ENCODE data around the gene LNX1. TPM values are rescaled to one million over a fixed set of nuclear protein-coding genes. Genes with fewer than 3 reads are reported as not detected.

The LNX1 gene
- total and polyA plus RNA-seq, 2 donors (not counting 3 experiments of a cell fraction or from before 2014, with no cell fraction given), result 0.72 to 1.3 TPM

DNA sequence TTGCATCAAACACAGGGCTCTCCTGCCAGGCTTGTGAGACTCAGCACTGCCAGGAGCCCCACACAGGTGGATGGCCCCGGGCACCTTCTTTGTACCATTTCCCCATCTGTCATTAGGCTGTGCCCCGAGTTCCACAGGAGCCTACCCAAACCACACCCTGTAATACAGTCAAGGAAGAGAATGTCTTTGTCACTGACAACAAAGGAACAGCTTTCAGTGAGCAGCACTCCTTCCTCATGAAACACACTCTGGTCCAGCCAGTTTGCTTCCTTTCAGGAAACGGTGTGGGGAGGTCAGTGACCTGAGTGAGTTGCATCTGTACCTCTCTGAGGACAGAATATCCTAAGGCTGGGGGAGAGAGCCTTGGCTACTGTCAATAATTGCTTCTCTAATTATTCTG is 53.7 kb downstream of the LNX1 start:
- dilution Hi-C loops (cut with MboI; ENCODE audit: extremely low pct_ligation_motif_present, low sequenced_read_pairs) (no loop called here), intact Hi-C loops (cut with micrococcal nuclease) (no loop called here)
- H3K4me1 ChIP-seq (ENCODE audit: control insufficient read depth, extremely low read depth, insufficient read depth, low read length), result peaks cover 34% of the 10 kb centered on the region
- CTCF ChIA-PET, result interaction anchor here (1.0 kb wide), 1 partner anchor 14 kb away, joined by 3 read pairs; no protein-coding TSS in a partner anchor
- H3K36me3 ChIP-seq (ENCODE audit: control insufficient read depth in 2 of 2, extremely low read depth in 1 of 2, insufficient read depth in 2 of 2, low read length in 2 of 2), result no peaks in the 10 kb centered on the region
- H3K9me3 ChIP-seq (replicated peaks; ENCODE audit: control insufficient read depth, insufficient read depth, low read length), result no peaks in the 10 kb centered on the region
- peak; percentile 56 for DNase-seq (ENCODE audit: low read depth, low spot score)
- no peak for TF ChIP-seq MYC (IDR thresholded peaks at IDR 0.05; ENCODE audit: low read depth, low read length)
- TF ChIP-seq EZH2 (IDR thresholded peaks at IDR 0.05; ENCODE audit: borderline replicate concordance, low read depth, low read length, severe bottlenecking), result no peak
- TF ChIP-seq POLR2AphosphoS5 (IDR thresholded peaks at IDR 0.05; ENCODE audit: insufficient read depth, low read depth, low read length), result no peak
- TF ChIP-seq, protein P1, sequence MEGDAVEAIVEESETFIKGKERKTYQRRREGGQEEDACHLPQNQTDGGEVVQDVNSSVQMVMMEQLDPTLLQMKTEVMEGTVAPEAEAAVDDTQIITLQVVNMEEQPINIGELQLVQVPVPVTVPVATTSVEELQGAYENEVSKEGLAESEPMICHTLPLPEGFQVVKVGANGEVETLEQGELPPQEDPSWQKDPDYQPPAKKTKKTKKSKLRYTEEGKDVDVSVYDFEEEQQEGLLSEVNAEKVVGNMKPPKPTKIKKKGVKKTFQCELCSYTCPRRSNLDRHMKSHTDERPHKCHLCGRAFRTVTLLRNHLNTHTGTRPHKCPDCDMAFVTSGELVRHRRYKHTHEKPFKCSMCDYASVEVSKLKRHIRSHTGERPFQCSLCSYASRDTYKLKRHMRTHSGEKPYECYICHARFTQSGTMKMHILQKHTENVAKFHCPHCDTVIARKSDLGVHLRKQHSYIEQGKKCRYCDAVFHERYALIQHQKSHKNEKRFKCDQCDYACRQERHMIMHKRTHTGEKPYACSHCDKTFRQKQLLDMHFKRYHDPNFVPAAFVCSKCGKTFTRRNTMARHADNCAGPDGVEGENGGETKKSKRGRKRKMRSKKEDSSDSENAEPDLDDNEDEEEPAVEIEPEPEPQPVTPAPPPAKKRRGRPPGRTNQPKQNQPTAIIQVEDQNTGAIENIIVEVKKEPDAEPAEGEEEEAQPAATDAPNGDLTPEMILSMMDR (IDR thresholded peaks at IDR 0.05; ENCODE audit: extremely low read depth in 1 of 2, insufficient read depth in 1 of 2, low read depth in 1 of 2, low read length in 2 of 2), result no peak
- H3K79me2 ChIP-seq (ENCODE audit: control insufficient read depth, insufficient read depth, low read length), result no peaks in the 10 kb centered on the region
- H3K27me3 ChIP-seq (ENCODE audit: control insufficient read depth in 2 of 2, insufficient read depth in 2 of 2, low read length in 2 of 2), result no peaks in the 10 kb centered on the region
- peak overlapping the region; percentile 29 for H3K27ac ChIP-seq (ENCODE audit: insufficient read depth, low read depth, low read length)
- H2AFZ ChIP-seq (ENCODE audit: low read depth, low read length), result peak overlapping the region; percentile 45
- H3K4me2 ChIP-seq (ENCODE audit: insufficient read depth, low read length), result peak overlapping the region; percentile 56
- H3K9me1 ChIP-seq (replicated peaks; ENCODE audit: control insufficient read depth, extremely low read depth, insufficient read depth, low read length), result no peaks in the 10 kb centered on the region
- no peak overlapping the region for H3K9ac ChIP-seq (replicated peaks; ENCODE audit: extremely low read depth, insufficient read depth, low read length)
- no peak overlapping the region for H3K4me3 ChIP-seq (replicated peaks in 1 of 3; ENCODE audit: insufficient read depth in 1 of 3, low read depth in 1 of 3, low read length in 3 of 3)
- H4K20me1 ChIP-seq (replicated peaks; ENCODE audit: control insufficient read depth, extremely low read depth, insufficient read depth, low read length), result no peaks in the 10 kb centered on the region
- no TSS peak for BruUV-seq (replicated peaks)
- POLR2A ChIA-PET, result no interaction called here
- FAIRE-seq, result peak; percentile 56

DNA sequence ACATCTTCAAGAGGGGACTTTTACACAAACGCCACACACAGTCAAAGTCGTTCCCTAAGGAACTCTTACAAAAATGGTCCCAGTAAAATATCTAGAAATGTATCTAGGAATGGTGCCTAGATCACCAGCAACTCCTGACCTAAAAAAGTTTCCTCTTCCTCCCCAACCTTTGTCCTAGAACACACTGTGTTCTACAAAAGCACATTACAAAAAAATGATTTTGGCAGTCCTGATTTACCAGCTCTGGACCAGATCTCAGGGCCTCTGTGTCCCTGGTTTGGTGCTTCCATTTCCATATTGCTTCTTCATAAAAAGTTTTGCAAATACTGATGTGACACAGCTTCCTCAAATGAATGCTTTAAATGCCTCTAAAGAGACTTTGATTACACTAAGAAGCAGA is 55.0 kb downstream of the LNX1 start:
- Histone ChIP-seq H2AFZ (ENCODE audit: low read depth, low read length) (no peak overlapping the region), H3K4me3 (replicated peaks in 1 of 3; ENCODE audit: insufficient read depth in 1 of 3, low read depth in 1 of 3, low read length in 3 of 3) (no peak overlapping the region), H3K4me2 (ENCODE audit: insufficient read depth, low read length) (no peak overlapping the region), H3K9me1 (replicated peaks; ENCODE audit: control insufficient read depth, extremely low read depth, insufficient read depth, low read length) (no peaks in the 10 kb centered on the region), H3K79me2 (ENCODE audit: control insufficient read depth, insufficient read depth, low read length) (no peaks in the 10 kb centered on the region), H3K9me3 (replicated peaks; ENCODE audit: control insufficient read depth, insufficient read depth, low read length) (no peaks in the 10 kb centered on the region), H3K27me3 (ENCODE audit: control insufficient read depth in 2 of 2, insufficient read depth in 2 of 2, low read length in 2 of 2) (no peaks in the 10 kb centered on the region), H4K20me1 (replicated peaks; ENCODE audit: control insufficient read depth, extremely low read depth, insufficient read depth, low read length) (no peaks in the 10 kb centered on the region), H3K36me3 (ENCODE audit: control insufficient read depth in 2 of 2, extremely low read depth in 1 of 2, insufficient read depth in 2 of 2, low read length in 2 of 2) (no peaks in the 10 kb centered on the region), H3K27ac (ENCODE audit: insufficient read depth, low read depth, low read length) (no peak overlapping the region), H3K9ac (replicated peaks; ENCODE audit: extremely low read depth, insufficient read depth, low read length) (no peak overlapping the region), H3K4me1 (ENCODE audit: control insufficient read depth, extremely low read depth, insufficient read depth, low read length) (peaks cover 21% of the 10 kb centered on the region)
- TF ChIP-seq GATA2 (IDR thresholded peaks at IDR 0.05; ENCODE audit: insufficient read depth, insufficient read length, low read depth, low read length) (no peak), JUN (IDR thresholded peaks at IDR 0.05; ENCODE audit: borderline replicate concordance, insufficient read depth, insufficient read length, low read depth) (no peak), MYC (IDR thresholded peaks at IDR 0.05; ENCODE audit: low read depth, low read length) (no peak), EZH2 (IDR thresholded peaks at IDR 0.05; ENCODE audit: borderline replicate concordance, low read depth, low read length, severe bottlenecking) (no peak), POLR2A (IDR thresholded peaks at IDR 0.05; ENCODE audit: low read depth, low read length) (no peak)
- TF ChIP-seq, protein P1 (IDR thresholded peaks at IDR 0.05; ENCODE audit: extremely low read depth in 1 of 2, insufficient read depth in 1 of 2, low read depth in 1 of 2, low read length in 2 of 2), result no peak
- TF ChIP-seq, protein P2, sequence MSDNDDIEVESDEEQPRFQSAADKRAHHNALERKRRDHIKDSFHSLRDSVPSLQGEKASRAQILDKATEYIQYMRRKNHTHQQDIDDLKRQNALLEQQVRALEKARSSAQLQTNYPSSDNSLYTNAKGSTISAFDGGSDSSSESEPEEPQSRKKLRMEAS (IDR thresholded peaks at IDR 0.05; ENCODE audit: insufficient read depth, insufficient read length), result no peak
- no peak for FAIRE-seq
- POLR2A ChIA-PET, result no interaction called here
- no TSS peak for BruUV-seq (replicated peaks)
- DNase-seq (ENCODE audit: low read depth, low spot score), result no peak
- CTCF ChIA-PET, result no interaction called here
- intact Hi-C loops (cut with micrococcal nuclease) (no loop called here), dilution Hi-C loops (cut with MboI; ENCODE audit: extremely low pct_ligation_motif_present, low sequenced_read_pairs) (no loop called here)

Data from endothelial cell of umbilical vein (primary cell).